Ascending aorta (tissue), 2 donors: ENCODE data around the gene ADAMTS17. TPM values are rescaled to one million over a fixed set of nuclear protein-coding genes. Genes with fewer than 3 reads are reported as not detected.

Experiments used
- DNase-seq, 2 donors: peaks; one replicate each; pipeline ENCODE4 v3.0.0-alpha.2; 2019; ENCODE audit warnings: low spot score in 2 of 2
- H3K27ac ChIP-seq, 2 donors: fragments of 200-600 bp; sonication (generic); one replicate each; pipeline ENCODE4 v1.5.1; 2016 to 2017; ENCODE audit warnings: mild to moderate bottlenecking in 1 of 2
- H3K27me3 ChIP-seq: fragments of 200-600 bp; sonication (generic); one replicate; pipeline ENCODE4 v1.5.1; 2017
- H3K36me3 ChIP-seq, 2 donors: fragments of 200-600 bp; sonication (generic); one replicate each; pipeline ENCODE4 v1.5.1; 2016
- H3K4me1 ChIP-seq, 2 donors: fragments of 200-600 bp; sonication (generic); one replicate each; pipeline ENCODE4 v1.5.1; 2016 to 2017; ENCODE audit warnings: mild to moderate bottlenecking in 1 of 2
- H3K4me3 ChIP-seq, 2 donors: fragments of 200-600 bp; sonication (generic); one replicate each; pipeline ENCODE4 v1.5.1; 2016 to 2017; ENCODE audit warnings: mild to moderate bottlenecking in 1 of 2
- H3K9me3 ChIP-seq, 2 donors: fragments of 200-600 bp; sonication (generic); one replicate each; pipeline ENCODE4 v1.5.1; 2016
- intact Hi-C: fragments of 100-400 bp; cut with DNase I; formaldehyde crosslinking; loops from one replicate; pipeline ENCODE4 v1.15.1; 2023
- total RNA-seq: library from RNA; depleted of rRNA; stranded (reverse); fragments of >200 nt; gene quantifications from one replicate; pipeline ENCODE4 v1.1.0, GENCODE V29; 2016
- TF ChIP-seq, protein P1 (sequence below), 3 experiments: fragments of 200-600 bp in 2 of 3; fragments of 450-650 bp in 1 of 3; sonication (generic) in 2 of 3; IDR thresholded peaks; one replicate each; pipeline ENCODE4 v1.5.1; 2016 to 2019; ENCODE audit warnings: antibody characterized with exemption in 3 of 3, mild to moderate bottlenecking in 1 of 3, moderate library complexity in 1 of 3

The ADAMTS17 gene
- total RNA-seq, 1 donor from 2014 or later, result 2.8 TPM

DNA sequence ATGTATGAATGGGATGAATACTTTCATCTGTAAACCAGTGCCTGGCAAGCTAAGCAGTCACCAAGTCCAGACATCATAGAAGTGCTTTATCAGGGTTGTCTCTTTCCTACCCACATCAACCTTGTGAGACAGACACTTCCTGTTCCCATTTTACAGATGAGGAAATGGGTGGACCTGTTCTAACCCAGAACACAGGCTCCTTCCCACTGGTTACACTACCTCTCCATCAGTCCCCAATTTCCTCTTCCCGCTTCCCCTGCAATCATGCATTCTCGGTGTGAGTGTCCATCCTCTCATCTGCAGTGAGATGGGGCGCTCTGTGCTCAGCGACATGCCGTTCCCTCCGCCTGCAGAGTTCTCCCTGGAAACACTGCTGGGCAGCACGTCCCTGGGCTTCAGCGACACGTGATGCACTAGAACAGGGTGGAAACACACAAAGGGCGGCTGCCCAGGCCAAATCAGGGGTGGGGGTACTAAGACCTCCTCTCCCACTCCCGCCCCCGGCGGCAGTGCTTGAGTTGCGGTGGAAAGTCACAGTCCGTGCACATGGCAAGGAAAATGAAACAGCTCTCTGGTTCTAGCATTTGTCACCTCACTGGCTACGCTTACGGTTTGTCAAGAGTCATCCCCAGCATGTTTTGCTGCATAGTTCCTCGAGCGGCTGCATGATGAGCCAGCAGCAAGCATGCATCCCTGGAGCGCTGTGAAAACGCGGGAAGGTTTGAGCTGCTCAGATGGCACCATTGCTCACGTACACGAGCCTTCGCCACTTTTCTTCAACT, 201.1 kb downstream of the ADAMTS17 start:
- H3K4me1 ChIP-seq, result peaks cover 4 to 7% of the 10 kb centered on the region in 2 donors
- H3K27me3 ChIP-seq, result no peaks in the 10 kb centered on the region
- TF ChIP-seq, protein P1, sequence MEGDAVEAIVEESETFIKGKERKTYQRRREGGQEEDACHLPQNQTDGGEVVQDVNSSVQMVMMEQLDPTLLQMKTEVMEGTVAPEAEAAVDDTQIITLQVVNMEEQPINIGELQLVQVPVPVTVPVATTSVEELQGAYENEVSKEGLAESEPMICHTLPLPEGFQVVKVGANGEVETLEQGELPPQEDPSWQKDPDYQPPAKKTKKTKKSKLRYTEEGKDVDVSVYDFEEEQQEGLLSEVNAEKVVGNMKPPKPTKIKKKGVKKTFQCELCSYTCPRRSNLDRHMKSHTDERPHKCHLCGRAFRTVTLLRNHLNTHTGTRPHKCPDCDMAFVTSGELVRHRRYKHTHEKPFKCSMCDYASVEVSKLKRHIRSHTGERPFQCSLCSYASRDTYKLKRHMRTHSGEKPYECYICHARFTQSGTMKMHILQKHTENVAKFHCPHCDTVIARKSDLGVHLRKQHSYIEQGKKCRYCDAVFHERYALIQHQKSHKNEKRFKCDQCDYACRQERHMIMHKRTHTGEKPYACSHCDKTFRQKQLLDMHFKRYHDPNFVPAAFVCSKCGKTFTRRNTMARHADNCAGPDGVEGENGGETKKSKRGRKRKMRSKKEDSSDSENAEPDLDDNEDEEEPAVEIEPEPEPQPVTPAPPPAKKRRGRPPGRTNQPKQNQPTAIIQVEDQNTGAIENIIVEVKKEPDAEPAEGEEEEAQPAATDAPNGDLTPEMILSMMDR (IDR thresholded peaks at IDR 0.05), result no peak
- intact Hi-C loops, result no loop called here
- H3K9me3 ChIP-seq, result no peaks in the 10 kb centered on the region
- H3K27ac ChIP-seq, result no peak overlapping the region
- no peaks in the 10 kb centered on the region for H3K36me3 ChIP-seq
- no peak for DNase-seq
- H3K4me3 ChIP-seq, result no peak overlapping the region

DNA sequence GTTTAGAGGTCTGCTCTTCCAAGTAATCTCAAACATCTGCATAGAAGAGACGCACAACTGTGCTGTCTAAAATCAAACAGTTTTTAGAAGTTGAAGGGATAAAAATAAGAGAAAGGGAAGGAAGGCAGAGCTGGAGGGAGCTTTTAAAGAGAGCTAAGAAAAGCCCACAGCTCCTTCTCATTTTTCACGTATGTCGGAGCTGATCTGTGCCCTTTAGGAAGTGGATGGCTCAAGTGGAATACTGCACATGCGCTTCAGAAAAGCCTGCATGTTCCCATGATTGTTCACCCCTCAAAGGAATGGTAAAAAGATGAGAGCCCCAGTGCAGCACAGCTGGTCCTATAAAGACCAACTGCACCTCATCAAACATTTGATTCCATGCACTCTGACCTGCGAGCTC, 207.2 kb downstream of the ADAMTS17 start:
- intact Hi-C loops, result loop anchor here (10.0 kb wide), 1 partner anchor 170 kb away; no protein-coding TSS in a partner anchor
- H3K4me3 ChIP-seq, result no peak overlapping the region
- H3K27ac ChIP-seq, result no peak overlapping the region

DNA sequence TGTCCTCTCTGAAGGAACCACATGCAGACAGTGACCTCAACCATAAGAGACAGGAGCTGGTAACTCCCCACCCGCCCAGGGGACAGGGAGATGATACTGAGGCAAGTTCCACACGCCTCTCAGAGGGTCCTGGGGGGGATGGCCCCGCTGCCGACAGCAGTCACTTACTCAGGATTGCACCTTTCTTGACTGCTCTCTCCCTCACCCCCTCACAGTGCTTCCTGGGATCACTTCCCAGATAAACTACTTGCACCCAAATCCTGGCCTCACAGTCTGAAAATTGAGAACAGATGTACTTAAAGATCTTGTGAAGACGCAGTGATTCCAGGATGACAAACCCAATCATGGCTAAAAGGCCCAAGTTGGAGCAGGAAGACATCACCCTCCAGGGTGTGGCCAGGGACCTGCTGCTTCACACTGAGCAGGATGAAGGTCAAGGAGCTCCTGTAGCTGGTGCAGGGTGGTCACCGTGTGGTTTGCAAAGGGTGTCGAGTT, 207.6 kb downstream of the ADAMTS17 start:
- H3K27ac ChIP-seq, result no peak overlapping the region

More for the DNA sequence above, 207.2 kb downstream of the ADAMTS17 start:
- TF ChIP-seq, protein P1 (IDR thresholded peaks at IDR 0.05), result no peak
- Histone ChIP-seq H3K27me3 (no peaks in the 10 kb centered on the region), H3K9me3 (no peaks in the 10 kb centered on the region), H3K36me3 (no peaks in the 10 kb centered on the region), H3K4me1 (no peaks in the 10 kb centered on the region)
- no peak for DNase-seq

DNA sequence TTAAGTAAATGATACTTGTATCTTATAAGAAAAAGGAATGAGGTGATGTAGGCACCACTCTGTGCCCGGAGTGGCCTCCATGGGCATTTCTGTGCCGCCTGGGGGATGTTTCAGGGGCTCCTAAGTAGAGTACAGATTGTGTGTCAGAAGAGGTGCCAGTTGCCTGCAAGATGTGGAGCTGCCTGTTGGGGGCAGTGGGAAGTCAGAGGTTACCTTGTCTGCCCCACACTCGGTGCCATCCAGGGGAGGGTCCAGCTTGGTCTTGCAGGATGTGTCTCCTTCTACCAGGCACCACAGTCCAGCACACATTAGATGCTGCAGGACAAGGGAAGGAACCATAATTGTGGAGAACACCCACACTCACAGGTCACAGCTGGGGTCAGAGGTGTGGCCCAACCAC, 208.8 kb downstream of the ADAMTS17 start:
- Histone ChIP-seq H3K27ac (no peak overlapping the region), H3K4me3 (no peak overlapping the region), H3K36me3 (no peaks in the 10 kb centered on the region), H3K27me3 (no peaks in the 10 kb centered on the region), H3K4me1 (no peaks in the 10 kb centered on the region), H3K9me3 (no peaks in the 10 kb centered on the region)
- TF ChIP-seq, protein P1 (IDR thresholded peaks at IDR 0.05), result no peak
- DNase-seq, result no peak
- intact Hi-C loops, result loop anchor here (2.0 to 10.0 kb wide), 2 partner anchors 168 to 204 kb away; no protein-coding TSS in a partner anchor

More for the DNA sequence above, 207.6 kb downstream of the ADAMTS17 start:
- DNase-seq, result no peak
- intact Hi-C loops, result loop anchor here (10.0 kb wide), 1 partner anchor 169 kb away; no protein-coding TSS in a partner anchor
- Histone ChIP-seq H3K4me1 (no peaks in the 10 kb centered on the region), H3K36me3 (no peaks in the 10 kb centered on the region), H3K4me3 (no peak overlapping the region), H3K9me3 (no peaks in the 10 kb centered on the region), H3K27me3 (no peaks in the 10 kb centered on the region)
- TF ChIP-seq, protein P1 (IDR thresholded peaks at IDR 0.05), result no peak

DNA sequence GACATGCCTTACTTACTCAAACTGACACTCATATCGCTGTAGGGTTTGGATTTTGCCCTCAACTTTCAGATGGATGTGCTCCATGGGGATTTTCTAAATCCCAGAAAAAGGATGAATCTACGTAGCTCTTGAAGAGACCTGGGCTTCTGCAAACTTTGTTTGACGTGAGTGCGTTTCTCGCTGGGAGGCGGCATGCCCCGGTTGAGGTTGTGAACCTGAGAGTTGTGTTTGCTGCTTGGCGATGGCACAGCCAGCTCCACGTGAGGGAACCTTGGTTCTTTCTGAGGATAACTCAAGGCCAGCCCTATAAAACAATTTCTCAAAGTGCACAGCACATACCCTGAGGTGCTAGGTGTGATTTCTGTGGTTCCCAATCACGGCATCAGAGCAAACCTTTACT, 209.5 kb downstream of the ADAMTS17 start:
- Histone ChIP-seq H3K27ac (peak overlapping the region in 1 of 2 donors; percentile 42), H3K27me3 (no peaks in the 10 kb centered on the region), H3K9me3 (no peaks in the 10 kb centered on the region), H3K4me3 (no peak overlapping the region), H3K36me3 (no peaks in the 10 kb centered on the region), H3K4me1 (no peaks in the 10 kb centered on the region)
- DNase-seq, result no peak
- intact Hi-C loops, result loop anchor here (2.0 to 10.0 kb wide), 2 partner anchors 168 to 204 kb away; no protein-coding TSS in a partner anchor
- TF ChIP-seq, protein P1 (IDR thresholded peaks at IDR 0.05), result no peak
